ENCODE results near the gene SLC29A1. TPM values are rescaled to one million over a fixed set of nuclear protein-coding genes. Genes with fewer than 3 reads are reported as not detected.
A peak's percentile ranks its signal among the peaks of the same experiment; 100 is the strongest.
"Not testable (repeated sequence)": the region's sequence is repeated elsewhere in the genome, so short reads cannot be mapped to it uniquely, and the experiment has no call there.

The SLC29A1 gene
- total RNA-seq, 1 donor from 2014 or later, result 5.5 TPM

DNA sequence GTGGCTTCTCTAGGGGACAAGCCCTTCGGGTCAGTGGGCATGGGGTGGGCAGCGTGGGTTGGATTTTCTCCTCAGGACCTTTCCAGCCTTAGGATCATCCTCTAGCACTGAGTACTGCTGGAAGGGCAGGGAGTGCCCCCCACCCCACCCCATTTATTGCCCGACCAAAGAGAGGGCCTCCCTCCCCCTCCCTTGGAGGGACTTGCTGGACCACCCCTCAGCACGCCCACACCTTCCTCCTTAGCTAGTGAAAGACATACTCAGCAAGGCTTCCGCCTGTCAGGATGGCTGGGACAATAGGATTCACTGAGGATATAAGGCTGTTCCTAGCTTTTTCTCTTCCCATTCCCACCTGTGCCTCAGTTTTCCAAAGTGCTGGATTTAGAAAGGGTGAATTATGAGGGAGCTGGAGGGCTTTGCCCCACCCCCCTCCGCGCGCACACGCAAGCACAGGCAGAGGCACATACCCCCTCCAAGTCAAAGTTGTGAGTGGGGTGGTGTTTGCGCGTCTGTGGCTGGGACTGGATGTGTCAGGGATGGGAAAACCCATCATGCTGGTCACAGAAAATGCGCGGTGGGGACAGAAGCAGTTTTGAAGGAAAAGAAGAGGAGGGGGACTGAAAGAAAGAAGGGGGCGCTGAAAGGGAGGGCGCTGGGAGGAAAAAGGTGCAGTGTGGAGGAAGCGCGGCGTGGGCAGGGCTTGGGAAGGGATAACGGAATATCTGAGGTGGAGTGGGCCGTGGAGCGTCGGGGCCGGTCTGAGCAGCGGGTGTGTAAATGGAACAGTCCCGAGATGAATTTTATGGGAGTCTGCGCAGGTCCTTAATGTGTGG, 693 bp upstream of the SLC29A1 start:
- no peak for DNase-seq

DNA sequence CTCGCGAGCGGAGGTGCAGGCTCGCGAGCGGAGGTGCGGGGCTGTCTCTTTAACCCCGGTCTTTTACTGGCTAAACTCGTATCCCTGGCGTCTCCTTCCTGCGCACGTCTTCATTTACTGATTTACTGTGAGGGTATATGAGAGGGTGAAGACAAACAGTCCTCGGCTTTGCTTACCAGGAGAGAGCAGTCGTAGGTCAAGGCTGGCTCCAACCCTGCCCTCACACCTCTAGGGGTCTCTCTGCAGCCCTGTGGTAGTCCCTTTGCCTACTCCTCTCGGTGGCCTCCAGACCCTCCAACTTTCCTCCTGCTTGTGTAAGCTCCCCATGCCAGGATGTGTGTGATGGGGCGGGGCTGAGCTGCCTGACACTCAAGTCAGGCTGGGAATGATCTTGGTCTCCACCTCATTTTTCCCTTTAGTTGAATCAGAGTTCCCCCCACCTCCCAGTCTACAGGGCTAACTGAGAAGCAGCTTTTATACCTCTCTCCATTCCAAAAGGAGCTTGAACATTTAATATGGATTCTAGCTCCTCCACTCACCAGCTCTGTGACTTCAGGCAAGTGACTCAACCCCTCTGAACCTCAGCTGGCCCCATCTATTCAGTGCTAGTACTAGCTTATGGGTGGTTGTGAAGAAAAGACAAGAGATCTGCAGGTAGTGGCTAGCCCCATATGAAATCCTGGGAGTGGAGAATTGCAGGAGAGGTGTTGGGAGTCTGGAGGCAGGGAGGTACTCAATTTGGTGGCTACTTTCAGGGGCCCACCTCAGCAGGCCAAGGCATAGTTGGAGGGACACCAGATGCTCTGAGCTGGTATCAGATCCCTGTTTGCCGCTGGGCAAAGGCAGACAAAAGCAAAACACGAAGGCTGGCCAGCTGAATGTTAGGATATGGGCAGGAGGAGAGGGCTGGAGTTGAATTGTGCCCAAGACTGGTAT, 902 bp downstream of the SLC29A1 start:
- no peak for DNase-seq

DNA sequence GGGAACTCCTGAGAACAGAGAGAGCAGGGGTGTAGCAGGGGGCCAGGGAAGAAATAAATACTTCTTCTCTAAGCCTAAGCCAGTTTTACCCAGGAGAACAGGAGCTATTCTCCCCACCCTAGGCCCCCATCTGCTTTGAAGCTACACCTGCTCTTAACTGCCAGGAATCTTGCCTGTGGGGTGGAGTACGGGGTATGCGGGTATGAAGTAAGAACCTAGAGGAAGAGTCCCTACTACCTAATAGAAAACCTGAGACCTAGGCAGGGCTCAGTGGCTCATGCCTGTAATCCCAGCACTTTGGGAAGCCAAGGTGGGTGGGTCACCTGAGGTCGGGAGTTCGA, 1.5 kb downstream of the SLC29A1 start:
- no peak for DNase-seq

DNA sequence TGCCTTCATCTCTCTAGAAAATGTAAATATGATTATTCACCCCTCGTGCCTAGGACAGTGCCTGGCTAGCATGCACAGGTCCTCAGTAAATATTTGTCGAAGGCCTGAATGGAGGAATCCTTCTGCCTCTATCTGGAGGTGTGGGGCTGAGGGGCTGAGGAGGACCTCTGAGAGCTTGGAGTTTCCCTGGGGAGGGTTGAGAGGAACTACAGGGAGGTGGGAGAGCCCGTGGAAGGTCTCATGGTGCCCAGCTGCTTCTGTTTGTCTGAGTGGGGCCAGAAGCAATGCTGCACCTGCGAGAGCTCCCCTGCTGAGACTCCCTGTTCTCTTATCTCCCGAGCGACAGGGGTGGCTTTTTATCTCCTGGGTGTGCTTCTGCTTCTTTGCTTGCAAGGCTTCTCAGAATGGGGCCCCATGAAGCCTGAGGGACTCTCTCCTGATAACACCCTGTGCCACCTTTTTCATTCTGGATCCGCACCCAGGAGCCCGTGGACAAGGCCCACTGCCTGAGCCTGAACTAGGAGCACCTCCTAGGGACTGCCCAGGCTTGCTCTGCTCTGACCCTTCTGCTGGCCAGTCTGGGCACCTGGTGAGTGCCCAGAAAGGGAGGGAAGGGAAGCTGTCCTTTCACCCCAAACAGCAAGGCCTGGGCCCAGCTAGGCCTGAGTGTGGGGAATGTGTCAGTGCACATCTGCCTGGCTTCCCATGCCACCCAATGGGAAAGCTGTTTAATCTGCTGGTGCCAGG, 2.4 kb downstream of the SLC29A1 start:
- no peak for DNase-seq

DNA sequence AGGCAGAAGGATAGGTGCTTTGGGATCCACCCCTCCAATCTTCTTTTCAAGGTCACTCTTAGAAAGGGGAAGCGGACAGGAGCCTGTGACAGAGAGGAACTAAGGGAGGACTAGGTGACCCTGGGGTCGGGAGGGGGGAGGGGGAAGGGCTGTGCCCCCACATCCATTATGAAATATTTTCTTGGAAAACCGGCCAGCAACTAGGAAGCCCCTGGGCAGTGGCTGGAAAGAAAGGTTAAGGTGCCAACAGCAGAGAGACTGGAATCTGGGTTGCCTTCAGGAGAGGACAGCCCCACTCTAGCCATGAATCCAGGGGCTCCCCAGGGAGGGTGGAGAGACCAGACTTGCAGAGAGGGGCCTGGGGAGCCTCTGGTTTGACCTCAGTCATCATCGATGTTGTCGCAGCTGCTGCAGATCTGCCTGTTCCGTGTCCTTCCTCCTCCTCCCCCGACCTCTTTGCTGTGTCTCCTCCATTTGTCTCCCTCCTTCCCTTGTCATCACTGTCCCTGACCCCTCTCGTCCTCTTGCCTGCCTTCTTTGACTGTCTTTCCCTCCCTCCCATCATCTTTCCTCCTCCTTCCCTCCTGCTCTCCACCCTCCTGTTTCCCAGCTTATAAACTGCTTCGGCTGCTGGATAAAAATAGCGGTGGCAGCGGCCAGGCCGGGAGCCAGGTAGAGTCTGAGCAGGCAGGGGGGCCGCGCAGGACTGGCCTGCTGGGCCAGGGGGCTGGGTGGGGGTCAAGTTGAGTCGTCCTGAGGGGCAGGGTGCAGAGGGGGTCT, 3.2 kb downstream of the SLC29A1 start:
- DNase-seq, result peak; percentile 39

DNA sequence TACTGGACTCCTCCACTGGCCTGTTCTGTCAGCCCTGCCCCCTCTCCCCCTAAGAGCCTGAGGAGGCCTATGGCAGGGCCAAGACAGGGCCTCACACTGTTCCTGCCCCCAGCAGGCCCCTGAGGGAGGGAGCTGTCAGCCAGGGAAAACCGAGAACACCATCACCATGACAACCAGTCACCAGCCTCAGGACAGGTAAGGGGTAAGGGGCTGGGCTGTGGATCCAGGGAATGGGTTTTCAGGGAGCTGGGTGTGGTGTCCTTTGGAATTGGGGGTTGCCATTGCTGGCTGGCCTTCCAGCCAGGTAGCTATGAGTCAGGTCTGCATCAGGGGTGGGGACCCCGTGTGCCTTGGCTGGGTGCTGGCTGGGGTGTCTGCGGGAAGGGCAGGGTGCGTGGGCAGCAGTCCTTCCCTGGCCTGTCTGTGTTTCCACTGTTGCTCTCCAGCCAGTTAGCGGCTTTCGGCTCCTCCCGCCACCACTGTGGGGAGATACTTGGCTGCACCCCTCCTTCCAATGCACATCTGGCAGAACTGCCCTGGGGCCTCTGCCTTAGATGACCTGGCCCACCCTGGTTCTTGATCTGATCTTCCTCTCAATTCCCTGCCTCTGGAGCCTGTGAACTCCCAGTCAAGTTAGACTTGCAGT, 3.9 kb downstream of the SLC29A1 start:
- DNase-seq, result no peak

DNA sequence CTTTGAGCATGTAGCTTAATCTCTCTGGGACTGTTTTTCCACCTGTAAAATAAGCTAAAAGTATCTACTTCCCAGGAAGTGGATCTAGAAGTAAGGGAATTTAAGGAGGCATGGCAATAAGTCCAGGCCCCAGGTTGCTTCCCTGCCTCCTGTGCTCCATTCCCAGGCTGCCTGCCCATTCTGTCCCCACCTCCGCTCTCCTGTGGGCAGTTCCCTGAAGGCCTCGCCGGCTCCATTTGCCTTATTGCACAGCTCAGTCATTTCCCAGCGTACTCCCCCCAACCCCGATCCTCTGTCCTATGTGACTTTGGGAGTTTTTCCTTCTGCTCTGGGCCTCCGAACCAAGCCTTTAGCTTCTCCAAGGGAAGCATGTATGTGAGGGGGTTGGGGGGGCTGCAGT, 4.6 kb downstream of the SLC29A1 start:
- DNase-seq, result no peak

DNA sequence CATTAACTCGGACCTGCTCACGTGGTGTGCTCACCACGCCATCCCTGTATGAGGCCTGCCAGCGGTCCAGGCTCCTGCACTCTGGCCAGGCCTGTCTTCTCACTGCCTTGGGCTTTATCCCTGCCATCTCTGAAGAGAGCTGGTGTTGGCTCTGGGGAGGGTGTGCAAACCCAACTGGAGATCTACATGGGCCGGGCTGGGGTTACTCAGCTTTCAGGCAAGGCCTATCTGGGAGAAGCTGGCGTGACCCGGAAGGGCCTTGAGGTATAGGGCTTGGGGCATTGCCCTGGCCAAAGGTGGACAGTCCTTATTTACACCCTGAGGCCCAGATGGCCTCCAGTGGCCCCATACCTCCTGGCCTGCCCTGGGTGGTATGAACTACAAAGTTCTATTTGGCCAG, 5.0 kb downstream of the SLC29A1 start:
- DNase-seq, result no peak

DNA sequence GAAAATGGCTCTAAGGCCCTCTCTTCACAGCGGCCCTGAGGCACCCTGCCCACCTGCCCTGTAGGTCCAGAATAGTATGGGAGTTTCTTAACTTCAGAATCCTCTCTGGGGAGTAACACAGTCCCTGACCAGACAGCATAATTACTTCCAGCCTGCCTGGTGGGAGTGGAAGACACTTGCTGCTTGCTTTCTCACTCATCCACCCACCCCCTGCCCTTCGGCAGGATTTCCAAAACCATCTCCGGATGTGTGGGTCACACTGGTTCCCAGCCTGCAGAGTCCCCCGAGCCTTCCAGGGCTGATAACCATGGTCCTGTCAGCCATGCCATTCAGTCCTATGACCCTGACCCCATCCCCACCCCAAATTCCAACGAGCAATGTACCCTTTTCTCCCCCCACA, 5.4 kb downstream of the SLC29A1 start:
- DNase-seq, result no peak

DNA sequence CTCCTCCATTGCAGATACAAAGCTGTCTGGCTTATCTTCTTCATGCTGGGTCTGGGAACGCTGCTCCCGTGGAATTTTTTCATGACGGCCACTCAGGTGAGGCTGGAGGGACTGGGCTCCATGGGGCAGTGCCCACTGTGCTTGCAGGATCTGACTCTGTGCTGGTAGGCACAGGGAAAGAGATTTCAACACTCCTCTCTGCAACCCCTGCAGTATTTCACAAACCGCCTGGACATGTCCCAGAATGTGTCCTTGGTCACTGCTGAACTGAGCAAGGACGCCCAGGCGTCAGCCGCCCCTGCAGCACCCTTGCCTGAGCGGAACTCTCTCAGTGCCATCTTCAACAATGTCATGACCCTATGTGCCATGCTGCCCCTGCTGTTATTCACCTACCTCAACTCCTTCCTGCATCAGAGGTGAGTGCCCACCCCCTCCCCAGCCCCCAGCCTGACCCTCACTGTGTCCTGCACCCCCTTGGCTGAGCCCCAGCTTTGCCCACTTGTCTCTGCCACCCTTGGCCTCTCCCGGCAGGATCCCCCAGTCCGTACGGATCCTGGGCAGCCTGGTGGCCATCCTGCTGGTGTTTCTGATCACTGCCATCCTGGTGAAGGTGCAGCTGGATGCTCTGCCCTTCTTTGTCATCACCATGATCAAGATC, 6.1 kb downstream of the SLC29A1 start:
- no peak for DNase-seq

DNA sequence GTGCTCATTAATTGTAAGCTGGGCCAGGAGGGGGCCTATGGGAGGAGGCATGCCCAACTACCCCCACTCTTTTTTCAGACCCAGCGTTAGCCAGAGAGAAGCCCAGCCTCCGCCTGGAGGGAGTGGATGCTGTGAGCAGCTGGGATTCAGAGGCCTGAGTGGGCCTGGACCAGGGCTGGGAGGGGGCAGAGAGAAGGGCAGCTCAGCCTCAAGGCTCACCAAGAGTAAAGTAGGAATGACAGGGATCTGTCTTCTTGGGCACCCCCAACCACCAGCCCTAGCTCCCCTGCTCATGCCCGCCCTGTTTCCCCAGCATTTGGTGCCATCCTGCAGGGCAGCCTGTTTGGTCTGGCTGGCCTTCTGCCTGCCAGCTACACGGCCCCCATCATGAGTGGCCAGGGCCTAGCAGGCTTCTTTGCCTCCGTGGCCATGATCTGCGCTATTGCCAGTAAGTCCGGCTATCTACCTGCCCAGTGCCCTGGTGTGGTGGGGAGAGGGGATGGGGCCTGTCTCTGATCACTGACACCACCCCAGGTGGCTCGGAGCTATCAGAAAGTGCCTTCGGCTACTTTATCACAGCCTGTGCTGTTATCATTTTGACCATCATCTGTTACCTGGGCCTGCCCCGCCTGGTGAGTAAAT, 6.8 kb downstream of the SLC29A1 start:
- no peak for DNase-seq

DNA sequence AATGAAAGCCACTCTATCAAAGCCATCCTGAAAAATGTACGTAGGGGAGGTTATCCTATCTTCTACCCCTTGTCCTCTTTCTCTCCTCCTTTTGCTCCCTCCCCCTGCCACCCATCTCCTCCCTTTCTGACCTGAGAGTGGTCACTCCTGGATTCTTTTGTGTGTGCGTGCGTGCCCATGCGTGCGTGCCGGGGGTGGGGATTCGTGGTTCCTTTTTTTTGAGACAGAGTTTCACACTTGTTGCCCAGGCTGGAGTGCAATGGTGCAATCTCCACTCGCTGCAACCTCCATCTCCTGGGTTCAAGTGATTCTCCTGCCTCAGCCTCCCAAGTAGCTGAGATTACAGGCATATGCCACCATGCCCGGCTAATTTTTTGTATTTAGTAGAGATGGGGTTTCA, 8.0 kb downstream of the SLC29A1 start:
- not testable (repeated sequence) for DNase-seq

DNA sequence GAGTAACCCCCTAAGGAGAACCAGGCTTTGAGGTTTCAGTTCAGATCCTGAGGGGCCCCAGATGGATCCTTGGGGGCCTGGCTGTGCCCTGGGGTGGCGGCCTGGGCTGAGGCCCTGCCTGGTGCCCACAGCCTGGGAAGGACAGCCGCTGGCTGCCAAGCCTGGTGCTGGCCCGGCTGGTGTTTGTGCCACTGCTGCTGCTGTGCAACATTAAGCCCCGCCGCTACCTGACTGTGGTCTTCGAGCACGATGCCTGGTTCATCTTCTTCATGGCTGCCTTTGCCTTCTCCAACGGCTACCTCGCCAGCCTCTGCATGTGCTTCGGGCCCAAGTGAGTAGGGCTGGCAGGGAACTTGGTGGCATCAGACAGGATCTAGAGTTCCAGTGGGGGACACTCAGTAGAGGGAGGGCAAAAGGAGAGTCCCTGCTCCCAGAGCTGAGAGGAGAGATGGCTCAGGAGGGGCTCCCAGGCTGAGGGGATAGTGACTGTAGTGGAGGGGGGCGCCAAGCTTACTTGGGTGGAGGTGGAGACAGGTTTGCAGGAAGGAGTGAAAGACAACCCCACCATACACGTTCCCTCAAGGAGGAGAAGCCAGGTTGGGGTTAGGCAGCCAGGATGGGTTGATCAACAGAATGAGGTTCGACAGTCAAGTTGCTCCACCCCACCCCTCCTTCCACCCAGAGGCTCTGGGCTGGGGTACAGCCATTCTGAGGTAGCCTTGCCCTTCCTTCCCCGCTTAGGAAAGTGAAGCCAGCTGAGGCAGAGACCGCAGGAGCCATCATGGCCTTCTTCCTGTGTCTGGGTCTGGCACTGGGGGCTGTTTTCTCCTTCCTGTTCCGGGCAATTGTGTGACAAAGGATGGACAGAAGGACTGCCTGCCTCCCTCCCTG, 9.5 kb downstream of the SLC29A1 start:
- DNase-seq, result no peak

DNA sequence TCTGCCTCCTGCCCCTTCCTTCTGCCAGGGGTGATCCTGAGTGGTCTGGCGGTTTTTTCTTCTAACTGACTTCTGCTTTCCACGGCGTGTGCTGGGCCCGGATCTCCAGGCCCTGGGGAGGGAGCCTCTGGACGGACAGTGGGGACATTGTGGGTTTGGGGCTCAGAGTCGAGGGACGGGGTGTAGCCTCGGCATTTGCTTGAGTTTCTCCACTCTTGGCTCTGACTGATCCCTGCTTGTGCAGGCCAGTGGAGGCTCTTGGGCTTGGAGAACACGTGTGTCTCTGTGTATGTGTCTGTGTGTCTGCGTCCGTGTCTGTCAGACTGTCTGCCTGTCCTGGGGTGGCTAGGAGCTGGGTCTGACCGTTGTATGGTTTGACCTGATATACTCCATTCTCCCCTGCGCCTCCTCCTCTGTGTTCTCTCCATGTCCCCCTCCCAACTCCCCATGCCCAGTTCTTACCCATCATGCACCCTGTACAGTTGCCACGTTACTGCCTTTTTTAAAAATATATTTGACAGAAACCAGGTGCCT, 10.2 kb downstream of the SLC29A1 start:
- no peak for DNase-seq

DNA sequence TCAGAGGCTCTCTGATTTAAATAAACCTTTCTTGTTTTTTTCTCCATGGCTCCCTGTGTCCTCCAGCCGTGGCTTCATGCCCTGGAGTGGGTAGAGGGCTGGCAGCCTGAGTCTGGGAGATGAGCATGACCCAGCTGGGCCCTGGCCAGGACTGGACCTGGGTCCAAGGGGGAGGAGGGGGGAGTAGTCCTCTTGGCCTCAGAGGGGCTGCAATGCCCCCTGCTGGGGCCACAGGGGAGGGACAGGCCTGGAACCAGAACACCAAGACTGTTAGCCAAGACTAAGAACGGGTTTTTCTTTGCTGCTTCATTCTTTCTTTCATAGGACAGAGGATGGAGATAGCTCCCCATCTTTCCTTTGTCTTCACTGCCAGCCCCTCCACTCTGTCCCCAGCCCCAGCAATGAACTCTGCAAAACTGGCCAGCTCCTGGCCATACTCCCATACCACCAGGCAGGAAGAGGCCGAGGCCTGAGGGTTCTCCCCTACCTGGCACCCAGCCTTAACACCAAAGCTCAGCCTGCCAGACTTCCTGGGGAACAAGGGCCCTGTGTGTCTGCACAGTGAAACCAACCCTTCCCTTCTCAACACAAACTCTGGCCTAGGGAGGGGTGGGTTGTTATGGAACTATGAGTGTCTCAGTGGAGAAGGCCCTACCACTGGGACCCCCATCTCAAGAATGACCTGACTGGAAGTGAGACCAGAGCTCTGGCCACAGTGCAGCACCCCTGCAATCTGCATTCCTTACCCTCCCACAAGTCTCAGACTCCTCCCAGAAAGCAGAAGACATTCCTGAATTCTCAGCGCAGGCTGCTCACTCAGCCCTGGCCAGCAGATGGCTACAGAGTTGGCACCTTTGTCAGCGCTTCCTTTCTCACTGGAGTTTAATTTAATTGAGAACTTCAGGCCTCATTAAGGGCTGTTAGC, 11.0 kb downstream of the SLC29A1 start:
- peak; percentile 64 for DNase-seq

DNA sequence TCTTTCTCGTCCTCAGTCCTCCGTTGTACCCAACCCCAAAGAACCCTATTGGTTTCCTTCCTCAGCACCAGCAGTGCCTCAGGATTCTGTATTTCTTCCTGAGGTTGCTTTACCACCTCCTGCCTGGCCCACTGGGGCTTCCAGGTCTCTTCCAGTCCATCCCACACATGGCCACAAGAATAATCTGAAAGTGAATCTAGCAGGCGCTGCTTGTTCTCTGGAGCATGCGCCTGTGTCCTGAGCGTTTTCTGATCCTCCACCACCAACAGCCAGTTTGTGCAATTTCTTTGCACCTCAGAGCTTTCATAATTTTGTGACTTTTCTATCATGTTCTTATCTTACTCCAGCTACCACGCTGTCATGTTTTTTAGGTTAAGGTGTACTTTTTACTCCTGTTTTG, 11.9 kb downstream of the SLC29A1 start:
- DNase-seq, result no peak

DNA sequence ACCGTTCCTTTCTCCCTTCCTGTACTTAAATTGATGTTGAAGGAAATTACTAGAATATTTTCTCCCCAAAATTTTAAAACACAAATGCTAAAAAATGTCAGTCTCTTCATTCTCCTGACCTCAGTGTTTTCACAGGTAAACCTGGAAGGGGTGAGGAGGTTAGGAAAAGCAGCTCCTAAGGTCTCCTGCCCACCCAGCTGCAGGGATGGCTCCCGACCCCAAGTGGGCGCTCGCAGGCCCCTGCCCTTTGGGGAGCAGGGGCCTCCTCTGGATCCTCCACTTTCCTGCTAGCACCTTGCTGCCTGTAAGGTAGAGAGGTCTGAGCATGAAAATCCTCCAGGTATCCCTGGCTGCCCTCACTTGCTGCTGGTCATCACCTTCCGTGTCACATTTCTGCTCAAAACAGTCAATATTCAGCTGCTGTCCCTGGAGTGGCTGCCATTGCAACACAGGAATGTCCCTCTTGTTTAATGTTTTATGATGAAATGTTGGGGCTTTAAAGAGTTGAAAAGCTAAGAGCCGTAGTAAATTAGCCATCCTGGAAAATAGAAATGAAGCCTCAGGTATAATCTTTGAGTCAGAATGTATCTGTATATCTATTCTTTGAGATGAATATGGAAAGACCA, 12.6 kb downstream of the SLC29A1 start:
- DNase-seq, result no peak

Data from occipital lobe (tissue), 2 donors.